Measurements from ENCODE around the gene PTK7. TPM values are rescaled to one million over a fixed set of nuclear protein-coding genes. Genes with fewer than 3 reads are reported as not detected.

PTK7 gene
- total RNA-seq, 2 experiments from 2014 or later = 13.0 to 18.5 TPM

DNA sequence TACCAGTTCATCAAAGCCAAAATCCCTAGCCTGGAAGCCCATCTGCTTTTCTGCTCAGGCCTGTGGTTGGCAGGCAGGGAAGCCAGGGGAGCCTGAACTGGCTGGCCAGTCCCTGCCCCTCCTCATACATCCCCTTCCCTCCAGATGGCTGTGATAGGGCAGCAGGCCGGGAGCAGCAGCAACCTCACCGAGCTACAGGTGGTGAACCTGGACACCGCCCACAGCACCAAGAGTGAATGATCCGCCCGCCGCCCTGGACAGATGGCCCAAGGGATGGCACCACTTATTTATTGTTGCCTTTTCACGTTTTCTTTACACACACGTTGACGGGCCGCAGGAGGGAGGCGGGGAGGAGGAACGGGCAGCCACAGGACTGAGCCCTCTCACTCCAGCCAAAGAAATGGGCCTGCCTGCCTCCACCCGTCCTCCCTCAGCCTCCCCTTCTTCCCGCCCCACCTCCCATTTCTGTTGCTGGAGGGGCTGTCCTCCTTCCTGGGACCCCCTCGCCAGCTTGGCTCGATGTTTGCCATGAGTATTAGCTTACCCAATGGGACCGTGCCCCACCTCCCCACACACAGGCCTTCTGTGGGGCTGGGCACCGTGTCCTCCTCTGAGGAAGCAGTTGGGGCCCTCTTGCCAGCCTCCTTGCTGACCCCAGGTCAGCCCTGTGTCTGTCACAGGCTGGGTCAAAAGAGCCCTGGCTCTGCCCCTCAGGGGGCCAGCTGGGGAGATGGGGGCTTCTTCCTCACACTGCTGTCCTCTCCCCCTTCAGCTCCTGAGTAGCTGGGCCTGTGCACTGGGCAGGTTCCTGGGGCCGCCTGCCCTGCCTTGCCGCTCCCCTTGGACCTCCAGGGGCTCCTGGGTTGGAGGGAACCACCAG is 103.1 kb downstream of the PTK7 start:
- peaks cover 5% of the 10 kb centered on the region; the same call in 1 of the 2 replicates for H3K79me2 ChIP-seq (ENCODE audit: insufficient read depth, low read depth, low read length)
- H3K9me3 ChIP-seq (ENCODE audit: low read length) = no peaks in the 10 kb centered on the region
- H4K20me1 ChIP-seq (ENCODE audit: insufficient read depth, low read length) = peaks cover 6% of the 10 kb centered on the region; the same call in 1 of the 2 replicates
- no TSS peak for BruUV-seq (replicated peaks)
- no peak for TF ChIP-seq EZH2phosphoT487 (IDR thresholded peaks at IDR 0.05; ENCODE audit: borderline replicate concordance, low read depth, low read length)
- TF ChIP-seq, protein P1, sequence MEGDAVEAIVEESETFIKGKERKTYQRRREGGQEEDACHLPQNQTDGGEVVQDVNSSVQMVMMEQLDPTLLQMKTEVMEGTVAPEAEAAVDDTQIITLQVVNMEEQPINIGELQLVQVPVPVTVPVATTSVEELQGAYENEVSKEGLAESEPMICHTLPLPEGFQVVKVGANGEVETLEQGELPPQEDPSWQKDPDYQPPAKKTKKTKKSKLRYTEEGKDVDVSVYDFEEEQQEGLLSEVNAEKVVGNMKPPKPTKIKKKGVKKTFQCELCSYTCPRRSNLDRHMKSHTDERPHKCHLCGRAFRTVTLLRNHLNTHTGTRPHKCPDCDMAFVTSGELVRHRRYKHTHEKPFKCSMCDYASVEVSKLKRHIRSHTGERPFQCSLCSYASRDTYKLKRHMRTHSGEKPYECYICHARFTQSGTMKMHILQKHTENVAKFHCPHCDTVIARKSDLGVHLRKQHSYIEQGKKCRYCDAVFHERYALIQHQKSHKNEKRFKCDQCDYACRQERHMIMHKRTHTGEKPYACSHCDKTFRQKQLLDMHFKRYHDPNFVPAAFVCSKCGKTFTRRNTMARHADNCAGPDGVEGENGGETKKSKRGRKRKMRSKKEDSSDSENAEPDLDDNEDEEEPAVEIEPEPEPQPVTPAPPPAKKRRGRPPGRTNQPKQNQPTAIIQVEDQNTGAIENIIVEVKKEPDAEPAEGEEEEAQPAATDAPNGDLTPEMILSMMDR (conservative IDR thresholded peaks at IDR 0.05; ENCODE audit: low read length) = no peak
- DNase-seq (ENCODE audit: low spot score) = no peak
- ChIA-PET CTCF (ENCODE audit: unreplicated experiment) (no interaction called here), POLR2A (no interaction called here)
- H3K4me3 ChIP-seq (ENCODE audit: low read depth, low read length, poor library complexity, severe bottlenecking) = no peak overlapping the region
- no peak overlapping the region for H3K4me2 ChIP-seq (ENCODE audit: low read length)
- no peak overlapping the region for H2AFZ ChIP-seq (ENCODE audit: low read length)
- H3K9me2 ChIP-seq (ENCODE audit: insufficient read depth, low read length) = no peaks in the 10 kb centered on the region
- intact Hi-C loops (cut with micrococcal nuclease; ENCODE audit: unreplicated experiment) = loop anchor here (10.0 kb wide), 1 partner anchor 614 kb away; the partner anchor contains the start of gene UBR2
- peaks cover 42% of the 10 kb centered on the region for H3K36me3 ChIP-seq (ENCODE audit: insufficient read depth, low read length)
- peaks cover 27% of the 10 kb centered on the region for H3K4me1 ChIP-seq (ENCODE audit: insufficient read depth, low read length, poor library complexity, severe bottlenecking)
- no peak overlapping the region for H3K27ac ChIP-seq (ENCODE audit: low read depth, low read length, poor library complexity, severe bottlenecking)

DNA sequence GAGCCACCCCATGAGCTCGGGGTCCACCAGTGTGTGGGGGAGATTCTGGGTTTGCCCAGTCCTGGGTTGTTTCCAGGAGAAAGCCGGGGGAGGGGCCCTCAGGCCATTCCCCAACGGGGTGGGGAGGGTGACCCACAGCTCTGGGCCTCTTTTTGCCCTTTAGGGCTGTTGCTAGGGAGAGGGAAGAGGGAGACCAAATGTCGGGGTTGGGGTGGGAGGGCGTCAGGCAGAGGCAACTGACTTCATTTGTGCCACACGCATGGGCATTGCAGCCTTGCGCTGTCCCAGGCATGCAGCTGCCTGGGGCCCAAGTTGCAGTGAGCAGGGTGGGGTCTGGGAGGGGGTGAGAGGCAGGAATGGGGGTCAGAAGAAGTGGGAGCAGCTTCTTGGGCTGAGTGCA is 103.9 kb downstream of the PTK7 start:
- Histone ChIP-seq H3K4me3 (ENCODE audit: low read depth, low read length, poor library complexity, severe bottlenecking) (no peak overlapping the region), H3K36me3 (ENCODE audit: insufficient read depth, low read length) (peaks cover 38% of the 10 kb centered on the region), H3K9me2 (ENCODE audit: insufficient read depth, low read length) (no peaks in the 10 kb centered on the region), H3K9me3 (ENCODE audit: low read length) (no peaks in the 10 kb centered on the region), H2AFZ (ENCODE audit: low read length) (no peak overlapping the region), H3K4me2 (ENCODE audit: low read length) (no peak overlapping the region), H3K4me1 (ENCODE audit: insufficient read depth, low read length, poor library complexity, severe bottlenecking) (peaks cover 20% of the 10 kb centered on the region), H3K79me2 (ENCODE audit: insufficient read depth, low read depth, low read length) (peaks cover 1% of the 10 kb centered on the region; the same call in 1 of the 2 replicates), H4K20me1 (ENCODE audit: insufficient read depth, low read length) (peaks cover 2% of the 10 kb centered on the region; the same call in 1 of the 2 replicates), H3K27ac (ENCODE audit: low read depth, low read length, poor library complexity, severe bottlenecking) (no peak overlapping the region)
- BruUV-seq (replicated peaks) = no TSS peak
- POLR2A ChIA-PET = no interaction called here
- TF ChIP-seq EZH2phosphoT487 (IDR thresholded peaks at IDR 0.05; ENCODE audit: borderline replicate concordance, low read depth, low read length) = no peak
- TF ChIP-seq, protein P1 (conservative IDR thresholded peaks at IDR 0.05; ENCODE audit: low read length) = no peak
- CTCF ChIA-PET (ENCODE audit: unreplicated experiment) = no interaction called here
- intact Hi-C loops (cut with micrococcal nuclease; ENCODE audit: unreplicated experiment) = no loop called here
- no peak for DNase-seq (ENCODE audit: low spot score)

DNA sequence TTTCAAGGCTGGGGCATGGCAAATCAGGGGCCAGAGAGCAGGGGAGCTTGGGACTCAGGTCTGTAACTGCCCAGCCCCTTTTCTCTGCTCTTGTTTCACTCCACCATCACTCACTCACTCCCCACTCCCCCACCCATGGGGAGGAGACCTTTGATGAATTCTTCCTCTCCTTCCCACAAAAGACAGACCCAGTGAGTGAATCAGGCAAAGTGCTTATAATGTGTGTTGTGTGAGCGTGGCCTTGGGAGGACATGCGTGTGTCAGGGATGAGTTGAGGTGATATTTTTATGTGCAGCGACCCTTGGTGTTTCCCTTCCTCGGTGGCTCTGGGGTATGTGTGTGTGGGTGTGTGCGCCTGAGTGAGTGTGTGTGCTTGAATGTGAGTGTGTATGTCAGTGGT is 104.9 kb downstream of the PTK7 start:
- CTCF ChIA-PET (ENCODE audit: unreplicated experiment) = no interaction called here
- Histone ChIP-seq H4K20me1 (ENCODE audit: insufficient read depth, low read length) (no peaks in the 10 kb centered on the region), H3K9me3 (ENCODE audit: low read length) (no peaks in the 10 kb centered on the region), H3K36me3 (ENCODE audit: insufficient read depth, low read length) (peaks cover 32% of the 10 kb centered on the region), H2AFZ (ENCODE audit: low read length) (no peak overlapping the region), H3K4me3 (ENCODE audit: low read depth, low read length, poor library complexity, severe bottlenecking) (no peak overlapping the region), H3K9me2 (ENCODE audit: insufficient read depth, low read length) (no peaks in the 10 kb centered on the region), H3K4me2 (ENCODE audit: low read length) (peak overlapping the region; percentile 96; the same call in 1 of the 2 replicates), H3K27ac (ENCODE audit: low read depth, low read length, poor library complexity, severe bottlenecking) (peak overlapping the region; percentile 51), H3K4me1 (ENCODE audit: insufficient read depth, low read length, poor library complexity, severe bottlenecking) (peaks cover 23% of the 10 kb centered on the region), H3K79me2 (ENCODE audit: insufficient read depth, low read depth, low read length) (no peaks in the 10 kb centered on the region)
- intact Hi-C loops (cut with micrococcal nuclease; ENCODE audit: unreplicated experiment) = no loop called here
- BruUV-seq (replicated peaks) = no TSS peak
- TF ChIP-seq EZH2phosphoT487 (IDR thresholded peaks at IDR 0.05; ENCODE audit: borderline replicate concordance, low read depth, low read length) = no peak
- TF ChIP-seq, protein P1 (conservative IDR thresholded peaks at IDR 0.05; ENCODE audit: low read length) = no peak
- POLR2A ChIA-PET = no interaction called here
- no peak for DNase-seq (ENCODE audit: low spot score)

Measured in OCI-LY7 (cell line).